Stimulated activated CD8-positive, alpha-beta memory T cell treated with anti-CD3 and anti-CD28 coated beads, Interleukin-2, amount 100 ng/mL, for 1 hour (primary cell): ENCODE measurements around the gene MOBP.
A peak's percentile ranks its signal among the peaks of the same experiment; 100 is the strongest.
"Not testable (repeated sequence)": the region's sequence is repeated elsewhere in the genome, so short reads cannot be mapped to it uniquely, and the experiment has no call there.

ENCODE experiments used
- DNase-seq, 2 donors: peaks; one replicate each; pipeline ENCODE4 v3.0.0-alpha.2; 2020; ENCODE audit warnings: low read depth in 2 of 2

Gene MOBP

GRCh38 chr3:39467394-39468107 is at the start of gene MOBP:
TSS of gene MOBP (plus strand) at chr3:39467680. CDS start at chr3:39502070, 34,390 bp downstream.
- DNase-seq: no peak

DNA sequence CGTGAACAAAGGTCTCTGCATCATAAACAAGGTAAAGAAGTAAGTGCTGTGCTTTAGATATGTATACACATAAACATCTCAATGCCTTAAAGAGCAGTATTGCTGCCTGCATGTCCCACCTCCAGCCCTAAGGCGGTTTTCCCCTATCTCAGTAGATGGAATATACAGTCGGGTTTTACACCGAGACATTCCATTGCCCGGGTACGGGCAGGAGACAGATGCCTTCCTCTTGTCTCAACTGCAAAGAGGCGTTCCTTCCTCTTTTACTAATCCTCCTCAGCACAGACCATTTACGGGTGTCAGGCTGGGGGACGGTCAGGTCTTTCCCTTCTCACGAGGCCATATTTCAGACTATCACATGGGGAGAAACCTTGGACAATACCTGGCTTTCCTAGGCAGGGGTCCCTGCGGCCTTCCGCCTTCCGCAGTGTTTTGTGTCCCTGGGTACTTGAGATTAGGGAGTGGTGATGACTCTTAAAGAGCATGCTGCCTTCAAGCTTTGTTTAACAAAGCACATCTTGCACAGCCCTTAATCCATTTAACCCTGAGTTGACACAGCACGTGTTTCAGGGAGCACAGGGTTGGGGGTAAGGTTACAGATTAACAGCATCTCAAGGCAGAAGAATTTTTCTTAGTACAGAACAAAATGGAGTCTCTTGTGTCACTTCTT is 48.8 kb upstream of the MOBP start:
- DNase-seq: not testable (repeated sequence)

DNA sequence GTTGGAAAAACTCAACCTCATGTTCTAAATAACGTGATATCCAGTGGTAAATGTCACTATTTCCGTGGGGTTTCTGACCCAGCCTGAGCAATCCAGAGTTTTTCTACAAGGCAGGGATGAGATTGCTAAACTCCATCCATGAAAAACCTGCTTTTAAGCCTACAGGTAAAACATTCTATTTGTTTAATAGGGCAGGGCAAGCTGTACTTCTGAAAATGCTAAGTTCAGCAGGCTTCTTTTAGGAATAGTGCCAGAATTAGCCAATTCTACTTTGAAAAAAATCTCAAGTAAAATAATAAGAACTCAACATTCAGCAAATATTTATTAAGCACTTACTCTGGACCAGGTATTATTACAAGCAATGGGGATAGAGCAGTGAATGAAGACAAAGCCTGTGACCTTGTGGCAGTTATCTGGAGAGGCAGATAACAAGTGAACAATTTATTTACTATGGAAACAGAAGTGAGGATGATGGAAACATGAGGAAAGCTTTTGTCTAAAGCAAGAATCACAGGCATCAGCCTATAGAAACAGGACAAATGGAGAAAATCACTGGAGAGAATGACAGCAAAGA is 47.7 kb upstream of the MOBP start:
- no peak for DNase-seq

- no peak for DNase-seq
Observed at GRCh38 chr3:39420543-39420942, 46.9 kb upstream of the MOBP start.

- no peak for DNase-seq
Observed at GRCh38 chr3:39423436-39423970, 44.0 kb upstream of the MOBP start.

GRCh38 chr3:39426312-39426711 is 41.2 kb upstream of the MOBP start:
- DNase-seq: no peak

DNA sequence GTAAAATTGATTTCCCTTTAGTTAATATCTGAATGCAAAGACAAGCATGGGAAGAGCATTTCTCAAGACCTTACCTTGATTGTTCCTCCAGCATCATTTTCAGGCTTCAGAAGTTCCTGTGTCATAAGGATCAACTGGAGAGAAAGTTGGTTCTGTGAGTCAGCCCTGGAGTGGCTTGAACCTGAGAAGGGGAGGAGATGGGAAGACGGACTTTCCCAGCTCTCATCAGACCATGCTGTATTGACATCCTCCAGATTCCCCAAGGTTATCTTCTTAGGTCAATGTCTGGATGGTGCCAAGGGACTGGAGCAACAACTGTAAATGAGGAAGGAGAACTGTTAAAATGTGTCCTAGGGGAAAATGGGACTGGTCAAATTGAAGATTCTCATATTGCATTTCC is 40.0 kb upstream of the MOBP start:
- no peak for DNase-seq

- no peak for DNase-seq
Observed at GRCh38 chr3:39428745-39429201, 38.7 kb upstream of the MOBP start.

DNA sequence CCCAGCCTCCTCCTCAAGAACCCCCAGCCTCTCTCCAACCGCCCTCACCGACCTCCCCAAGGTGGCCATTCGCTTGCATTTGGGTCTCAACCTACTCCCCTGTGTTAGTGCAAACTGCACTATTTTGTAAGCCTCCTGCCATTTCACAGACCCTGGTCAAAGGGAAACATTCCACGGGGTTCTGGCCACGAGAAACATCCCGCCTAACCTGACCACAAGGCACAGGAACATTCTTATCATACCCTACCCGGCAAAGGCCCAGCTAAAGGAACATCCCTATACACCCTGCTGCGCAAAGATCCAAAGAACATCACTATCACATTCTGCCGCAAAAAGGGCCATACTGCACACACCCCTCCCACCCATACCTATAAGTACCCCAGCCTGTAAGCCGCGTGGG is 38.0 kb upstream of the MOBP start:
- DNase-seq: no peak

GRCh38 chr3:39432342-39432741 is 35.1 kb upstream of the MOBP start:
- no peak for DNase-seq

GRCh38 chr3:39433642-39434041 is 33.8 kb upstream of the MOBP start:
- no peak for DNase-seq

- no peak for DNase-seq
Observed at GRCh38 chr3:39434574-39434973, 32.9 kb upstream of the MOBP start.

DNA sequence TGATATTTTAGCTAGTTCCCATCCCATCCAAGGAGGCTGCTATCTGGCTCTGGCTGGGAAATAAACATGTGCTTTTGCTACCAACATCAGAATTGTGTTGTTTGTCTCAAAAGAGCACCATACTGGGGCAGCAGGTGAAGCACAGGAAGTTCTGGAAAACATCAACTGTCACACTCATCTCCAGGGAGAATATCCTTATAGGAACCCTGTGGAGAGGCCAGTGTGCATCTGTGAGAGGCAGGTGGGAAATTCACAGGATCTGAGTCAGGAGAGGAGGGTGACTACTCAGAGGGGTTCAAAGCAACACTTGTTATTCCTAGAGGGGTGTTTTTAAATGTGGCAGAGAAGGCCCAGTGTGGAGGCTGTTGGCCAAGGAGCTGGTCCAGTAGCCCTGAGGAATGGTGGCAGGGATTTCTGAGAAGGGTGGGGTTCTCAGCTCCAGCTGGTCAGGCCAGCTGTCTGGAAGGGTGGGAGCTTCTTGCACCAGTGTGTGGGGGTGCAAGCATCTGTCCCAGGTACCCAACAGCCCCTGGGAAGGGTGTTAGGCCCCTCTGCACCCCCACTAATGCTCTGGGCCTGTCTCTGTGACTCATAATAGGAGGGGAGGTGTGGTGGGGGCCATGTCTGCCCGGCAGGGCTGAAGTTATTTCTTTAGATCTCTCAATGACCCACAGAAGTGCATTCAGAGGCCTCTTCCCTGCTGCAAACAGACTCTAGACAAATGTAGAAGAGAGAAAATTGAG is 32.3 kb upstream of the MOBP start:
- DNase-seq: no peak

DNA sequence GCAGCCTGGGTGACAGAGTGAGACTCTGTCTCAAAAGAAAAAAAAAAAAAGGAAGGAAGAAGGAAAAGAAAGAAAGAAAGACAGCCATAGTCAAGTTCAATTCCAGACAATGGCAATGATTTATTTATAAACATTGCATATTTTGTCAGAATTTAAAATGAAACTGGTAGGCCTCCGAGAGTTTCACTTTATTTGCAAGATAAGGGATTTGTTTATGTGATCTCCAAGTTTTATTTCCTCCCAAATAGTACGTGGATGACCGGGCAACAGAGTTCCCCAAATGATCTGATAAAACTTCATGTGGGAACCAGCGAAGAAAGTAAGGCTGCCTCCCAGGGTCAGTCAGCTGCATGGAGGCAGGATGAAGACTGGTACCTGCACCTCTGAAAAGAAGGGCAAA is 28.6 kb upstream of the MOBP start:
- DNase-seq: no peak

DNA sequence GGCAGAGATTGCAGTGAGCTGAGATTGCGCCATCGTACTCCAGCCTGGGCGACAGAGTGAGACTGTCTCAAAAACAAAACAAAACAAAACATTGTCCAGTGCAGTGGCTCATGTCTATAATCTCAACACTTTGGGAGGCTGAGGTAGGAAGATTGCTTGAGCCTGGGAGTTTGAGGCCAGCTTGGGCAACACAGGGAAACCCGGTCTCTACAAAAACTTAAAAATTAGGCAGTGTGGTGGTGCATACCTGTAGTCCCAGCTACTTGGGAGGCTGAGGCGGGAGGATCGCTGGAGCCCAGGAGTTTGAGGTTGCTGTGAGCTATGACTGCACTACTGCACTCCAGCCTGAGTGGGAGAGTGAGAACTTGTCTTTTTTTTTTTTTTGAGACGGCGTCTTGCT is 27.2 kb upstream of the MOBP start:
- no peak for DNase-seq

GRCh38 chr3:39443530-39443929 is 23.9 kb upstream of the MOBP start:
- no peak for DNase-seq

- DNase-seq: no peak
Observed at GRCh38 chr3:39445927-39446326, 21.6 kb upstream of the MOBP start.

GRCh38 chr3:39446444-39446843 is 21.0 kb upstream of the MOBP start:
- no peak for DNase-seq

- peak; percentile 4 to 42 for DNase-seq
Observed at GRCh38 chr3:39447637-39448483, 19.6 kb upstream of the MOBP start.

GRCh38 chr3:39448506-39449233 is 18.8 kb upstream of the MOBP start:
- DNase-seq: no peak

GRCh38 chr3:39449796-39450195 is 17.7 kb upstream of the MOBP start:
- DNase-seq: no peak
